ENCODE data around the gene ADAMTSL3. TPM values are rescaled to one million over a fixed set of nuclear protein-coding genes. Genes with fewer than 3 reads are reported as not detected.

Gene ADAMTSL3
- total and polyA plus RNA-seq, 2 donors (not counting 1 experiment from before 2014, with no cell fraction given) = 0.14 to 0.17 TPM

DNA sequence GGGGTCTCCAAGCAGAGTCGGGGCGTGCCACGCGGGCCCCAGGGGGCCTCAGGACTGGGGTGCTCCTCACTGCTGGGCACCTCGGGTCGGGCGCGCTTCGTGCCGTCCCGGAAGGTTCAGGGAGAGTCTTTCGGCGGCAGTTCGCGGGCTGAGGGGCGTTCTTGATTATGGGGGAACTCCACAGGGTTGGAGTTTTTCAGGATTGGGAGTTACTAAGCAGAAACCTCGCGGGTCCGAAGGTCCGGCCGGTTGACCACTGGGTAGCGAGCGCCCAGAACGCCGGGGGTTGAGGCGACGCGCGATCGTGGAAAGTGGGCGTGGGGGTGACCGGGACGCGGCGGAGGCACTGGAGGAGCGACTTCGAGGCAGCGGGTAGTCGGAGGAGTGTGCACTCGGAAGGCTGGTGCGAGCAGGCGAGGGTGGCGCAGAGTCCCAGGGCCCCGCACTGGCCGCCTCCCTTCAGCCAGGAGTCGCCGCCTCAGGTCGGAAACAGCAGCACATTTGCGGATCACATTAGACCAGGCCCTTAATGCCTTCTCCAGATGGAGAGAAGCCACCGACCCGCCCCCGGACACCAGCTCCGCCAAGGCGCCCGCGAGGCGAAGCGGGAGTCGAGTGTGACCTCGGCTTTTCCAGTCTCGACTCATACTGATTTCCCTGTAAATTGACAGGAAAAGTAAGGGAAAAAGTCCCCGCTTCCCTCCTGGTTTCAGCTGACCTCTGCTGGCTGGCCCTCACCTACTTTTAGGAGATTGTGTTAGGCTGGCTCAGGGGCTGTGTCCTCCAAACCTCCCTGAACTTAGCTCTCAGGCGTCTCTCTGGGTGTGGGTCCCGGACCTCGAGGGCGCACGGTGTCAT, 685 bp downstream of the ADAMTSL3 start:
- Histone ChIP-seq H4K20me1 (ENCODE audit: control insufficient read depth, extremely low read depth, insufficient read depth, low read length) (peaks cover 2% of the 10 kb centered on the region), H3K4me3 (replicated peaks in 1 of 4; ENCODE audit: control extremely low read depth in 1 of 4, insufficient read depth in 1 of 4, low read depth in 3 of 4, low read length in 4 of 4) (peak overlapping the region in 1 of 4 experiments; percentile 17), H3K4me1 (ENCODE audit: control insufficient read depth, extremely low read depth, insufficient read depth, low read length) (no peaks in the 10 kb centered on the region), H3K9ac (ENCODE audit: insufficient read depth, low read length) (no peak overlapping the region), H3K79me2 (ENCODE audit: control insufficient read depth, insufficient read depth, low read length) (no peaks in the 10 kb centered on the region), H3K4me2 (ENCODE audit: extremely low read depth, insufficient read depth, low read length) (peak overlapping the region; percentile 32), H3K27ac (ENCODE audit: insufficient read depth, low read length) (no peak overlapping the region), H2AFZ (ENCODE audit: low read length) (no peak overlapping the region), H3K9me3 (ENCODE audit: control insufficient read depth, insufficient read depth, low read depth, low read length) (no peaks in the 10 kb centered on the region), H3K36me3 (ENCODE audit: control insufficient read depth, insufficient read depth, low read length) (no peaks in the 10 kb centered on the region), H3K27me3 (ENCODE audit: control insufficient read depth, insufficient read depth, low read length) (peaks cover 28% of the 10 kb centered on the region)
- TF ChIP-seq CTCF (conservative IDR thresholded peaks at IDR 0.05 in 1 of 2, IDR thresholded peaks at IDR 0.05 in 1 of 2; ENCODE audit: low read depth in 1 of 2, low read length in 2 of 2) (no peak), EZH2 (IDR thresholded peaks at IDR 0.05; ENCODE audit: low read length, missing control alignments) (peak; percentile 64)
- DNase-seq (ENCODE audit: low read depth in 2 of 2) = no peak

GRCh38 chr15:83655237-83655616, 1.3 kb downstream of the ADAMTSL3 start:
- no peak overlapping the region for H3K4me2 ChIP-seq (ENCODE audit: extremely low read depth, insufficient read depth, low read length)
- no peak for TF ChIP-seq EZH2 (IDR thresholded peaks at IDR 0.05; ENCODE audit: low read length, missing control alignments)
- TF ChIP-seq CTCF (conservative IDR thresholded peaks at IDR 0.05 in 1 of 2, IDR thresholded peaks at IDR 0.05 in 1 of 2; ENCODE audit: low read depth in 1 of 2, low read length in 2 of 2) = no peak
- no peak overlapping the region for H3K27ac ChIP-seq (ENCODE audit: insufficient read depth, low read length)
- no peaks in the 10 kb centered on the region for H3K79me2 ChIP-seq (ENCODE audit: control insufficient read depth, insufficient read depth, low read length)
- H3K4me1 ChIP-seq (ENCODE audit: control insufficient read depth, extremely low read depth, insufficient read depth, low read length) = no peaks in the 10 kb centered on the region
- H3K4me3 ChIP-seq (replicated peaks in 1 of 4; ENCODE audit: control extremely low read depth in 1 of 4, insufficient read depth in 1 of 4, low read depth in 3 of 4, low read length in 4 of 4) = no peak overlapping the region
- H2AFZ ChIP-seq (ENCODE audit: low read length) = no peak overlapping the region
- H3K9ac ChIP-seq (ENCODE audit: insufficient read depth, low read length) = no peak overlapping the region
- no peak for DNase-seq (ENCODE audit: low read depth in 2 of 2)
- H3K27me3 ChIP-seq (ENCODE audit: control insufficient read depth, insufficient read depth, low read length) = peaks cover 28% of the 10 kb centered on the region
- H3K9me3 ChIP-seq (ENCODE audit: control insufficient read depth, insufficient read depth, low read depth, low read length) = no peaks in the 10 kb centered on the region
- peaks cover 2% of the 10 kb centered on the region for H4K20me1 ChIP-seq (ENCODE audit: control insufficient read depth, extremely low read depth, insufficient read depth, low read length)
- H3K36me3 ChIP-seq (ENCODE audit: control insufficient read depth, insufficient read depth, low read length) = no peaks in the 10 kb centered on the region

- Histone ChIP-seq H3K9me3 (ENCODE audit: control insufficient read depth, insufficient read depth, low read depth, low read length) (no peaks in the 10 kb centered on the region), H3K9ac (ENCODE audit: insufficient read depth, low read length) (no peak overlapping the region), H3K4me3 (replicated peaks in 1 of 4; ENCODE audit: control extremely low read depth in 1 of 4, insufficient read depth in 1 of 4, low read depth in 3 of 4, low read length in 4 of 4) (no peak overlapping the region), H2AFZ (ENCODE audit: low read length) (no peak overlapping the region), H3K4me1 (ENCODE audit: control insufficient read depth, extremely low read depth, insufficient read depth, low read length) (no peaks in the 10 kb centered on the region), H3K4me2 (ENCODE audit: extremely low read depth, insufficient read depth, low read length) (no peak overlapping the region), H3K27ac (ENCODE audit: insufficient read depth, low read length) (no peak overlapping the region), H3K36me3 (ENCODE audit: control insufficient read depth, insufficient read depth, low read length) (no peaks in the 10 kb centered on the region), H3K79me2 (ENCODE audit: control insufficient read depth, insufficient read depth, low read length) (no peaks in the 10 kb centered on the region), H4K20me1 (ENCODE audit: control insufficient read depth, extremely low read depth, insufficient read depth, low read length) (peaks cover 2% of the 10 kb centered on the region), H3K27me3 (ENCODE audit: control insufficient read depth, insufficient read depth, low read length) (peaks cover 28% of the 10 kb centered on the region)
- no peak for DNase-seq (ENCODE audit: low read depth in 2 of 2)
- no peak for TF ChIP-seq EZH2 (IDR thresholded peaks at IDR 0.05; ENCODE audit: low read length, missing control alignments)
- no peak for TF ChIP-seq CTCF (conservative IDR thresholded peaks at IDR 0.05 in 1 of 2, IDR thresholded peaks at IDR 0.05 in 1 of 2; ENCODE audit: low read depth in 1 of 2, low read length in 2 of 2)
Observed at GRCh38 chr15:83656192-83656591, 2.3 kb downstream of the ADAMTSL3 start.
